ENCODE data around the gene ART3.

GRCh38 chr4:76058888-76059426 is 15.6 kb upstream of the ART3 start:
- TF ChIP-seq CTCF (IDR thresholded peaks at IDR 0.05), result no peak
- TF ChIP-seq MAZ (IDR thresholded peaks at IDR 0.05; ENCODE audit: borderline replicate concordance, low read depth, low read length), result no peak
- no peak for TF ChIP-seq POLR2A (IDR thresholded peaks at IDR 0.05; ENCODE audit: low read length)
- TF ChIP-seq RARB (CRISPR knock-in tag; IDR thresholded peaks at IDR 0.05), result no peak
- no peak for TF ChIP-seq SMC3 (IDR thresholded peaks at IDR 0.05)
- TF ChIP-seq RFX5 (IDR thresholded peaks at IDR 0.05), result no peak
- TF ChIP-seq MAX (IDR thresholded peaks at IDR 0.05), result no peak
- TF ChIP-seq RAD21 (conservative IDR thresholded peaks at IDR 0.05 in 1 of 2, IDR thresholded peaks at IDR 0.05 in 1 of 2), result no peak
- TF ChIP-seq REST (IDR thresholded peaks at IDR 0.05), result no peak
- TF ChIP-seq PHF8 (IDR thresholded peaks at IDR 0.05; ENCODE audit: borderline replicate concordance, low read depth), result no peak
